ENCODE data around the gene CRACR2A.
A peak's percentile ranks its signal among the peaks of the same experiment; 100 is the strongest.

Gene CRACR2A, protein sequence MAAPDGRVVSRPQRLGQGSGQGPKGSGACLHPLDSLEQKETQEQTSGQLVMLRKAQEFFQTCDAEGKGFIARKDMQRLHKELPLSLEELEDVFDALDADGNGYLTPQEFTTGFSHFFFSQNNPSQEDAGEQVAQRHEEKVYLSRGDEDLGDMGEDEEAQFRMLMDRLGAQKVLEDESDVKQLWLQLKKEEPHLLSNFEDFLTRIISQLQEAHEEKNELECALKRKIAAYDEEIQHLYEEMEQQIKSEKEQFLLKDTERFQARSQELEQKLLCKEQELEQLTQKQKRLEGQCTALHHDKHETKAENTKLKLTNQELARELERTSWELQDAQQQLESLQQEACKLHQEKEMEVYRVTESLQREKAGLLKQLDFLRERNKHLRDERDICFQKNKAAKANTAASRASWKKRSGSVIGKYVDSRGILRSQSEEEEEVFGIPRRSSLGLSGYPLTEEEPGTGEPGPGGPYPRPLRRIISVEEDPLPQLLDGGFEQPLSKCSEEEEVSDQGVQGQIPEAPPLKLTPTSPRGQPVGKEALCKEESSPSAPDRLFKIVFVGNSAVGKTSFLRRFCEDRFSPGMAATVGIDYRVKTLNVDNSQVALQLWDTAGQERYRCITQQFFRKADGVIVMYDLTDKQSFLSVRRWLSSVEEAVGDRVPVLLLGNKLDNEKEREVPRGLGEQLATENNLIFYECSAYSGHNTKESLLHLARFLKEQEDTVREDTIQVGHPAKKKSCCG

GRCh38 chr12:3752741-3753486 lies at the start of gene CRACR2A:
Gene CRACR2A, minus strand, starts transcription at chr12:3753109. Its CDS starts 56,110 bp downstream, at chr12:3696999.
- no peak for DNase-seq

- DNase-seq: no peak
These were observed 44.7 kb upstream of the CRACR2A start for GRCh38 chr12:3797531-3798048.

DNA sequence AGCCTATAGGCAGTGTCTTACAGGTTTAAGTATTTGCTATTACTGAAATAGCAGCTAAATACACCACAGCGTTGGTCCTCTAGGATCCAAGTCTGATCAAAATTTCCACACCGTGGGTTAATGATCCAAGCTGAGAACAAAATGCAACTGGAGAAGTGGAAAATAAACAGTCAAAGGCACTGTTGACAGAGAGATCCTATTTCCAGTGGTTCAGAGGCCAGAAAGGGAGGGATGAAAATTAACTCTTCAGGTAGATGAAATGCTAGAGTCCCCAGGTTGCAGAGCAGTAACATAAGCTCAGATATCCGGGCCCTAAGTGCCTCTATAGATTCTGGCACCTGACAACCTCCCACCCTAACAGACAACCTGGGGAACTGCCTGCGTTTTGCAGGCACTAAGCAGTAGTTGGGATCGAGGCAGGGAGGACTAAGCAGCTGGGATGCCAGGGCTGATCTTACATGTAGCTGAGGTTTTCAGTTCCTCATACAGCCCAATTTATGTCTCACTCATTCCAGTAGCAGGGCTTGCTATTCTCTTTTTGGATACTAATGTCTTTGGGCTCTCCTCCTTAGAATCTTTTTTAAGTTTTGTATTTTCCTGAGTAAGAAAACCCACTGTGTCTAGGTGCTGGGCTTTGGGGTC lies 42.7 kb upstream of the CRACR2A start:
- peak; percentile 65 for DNase-seq

DNA sequence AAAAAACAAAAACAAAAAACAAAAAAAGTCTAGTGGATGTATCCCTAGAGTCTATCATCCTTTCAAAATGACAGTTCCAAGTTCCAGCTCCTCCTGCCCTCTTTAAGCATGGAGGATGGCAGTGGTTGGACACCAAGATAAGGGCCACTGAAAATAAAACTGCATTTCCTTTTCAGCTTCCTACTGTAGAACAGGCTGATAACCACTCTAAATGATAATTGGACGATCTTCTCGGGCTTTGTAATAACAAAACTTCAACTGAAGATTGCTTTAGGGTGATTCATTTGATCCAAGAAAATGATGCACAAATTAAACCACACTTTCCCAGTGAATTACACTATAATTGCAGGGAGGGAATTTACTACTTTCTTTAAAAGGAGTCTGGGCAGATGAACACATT lies 42.2 kb upstream of the CRACR2A start:
- peak; percentile 72 for DNase-seq

DNA sequence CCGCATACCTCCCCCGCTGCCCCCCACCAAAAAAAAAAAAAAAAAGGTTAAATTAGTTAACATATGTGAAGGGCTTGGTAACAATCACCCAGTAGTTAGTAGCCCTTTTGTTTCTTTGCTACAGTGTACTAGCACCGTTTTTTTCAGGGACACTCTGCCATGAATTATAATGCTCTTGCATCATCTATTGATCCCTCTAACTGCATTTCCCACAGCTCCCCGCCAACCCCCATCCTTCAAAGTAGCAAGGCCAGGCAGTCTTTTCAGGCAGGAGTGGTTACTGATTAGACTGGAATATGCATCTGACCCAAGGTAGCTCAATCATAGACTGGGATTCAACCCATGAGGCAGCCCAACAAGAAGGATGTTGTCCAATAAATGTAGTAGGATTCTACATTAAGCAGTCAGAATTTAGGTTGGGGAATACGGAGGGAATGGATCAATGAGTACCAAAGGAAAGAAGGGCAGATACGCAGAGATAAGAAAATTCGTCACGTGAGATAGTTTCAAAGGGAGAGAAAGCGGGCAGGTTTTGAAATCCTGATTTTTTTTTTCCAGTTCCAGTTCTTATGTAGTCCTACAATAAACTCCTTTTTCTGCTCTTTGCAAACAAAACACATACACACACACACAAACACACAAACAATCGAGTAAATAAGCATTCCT lies 39.8 kb upstream of the CRACR2A start:
- DNase-seq: no peak

- no peak for DNase-seq
These were observed 38.5 kb upstream of the CRACR2A start for GRCh38 chr12:3791256-3791874.

DNA sequence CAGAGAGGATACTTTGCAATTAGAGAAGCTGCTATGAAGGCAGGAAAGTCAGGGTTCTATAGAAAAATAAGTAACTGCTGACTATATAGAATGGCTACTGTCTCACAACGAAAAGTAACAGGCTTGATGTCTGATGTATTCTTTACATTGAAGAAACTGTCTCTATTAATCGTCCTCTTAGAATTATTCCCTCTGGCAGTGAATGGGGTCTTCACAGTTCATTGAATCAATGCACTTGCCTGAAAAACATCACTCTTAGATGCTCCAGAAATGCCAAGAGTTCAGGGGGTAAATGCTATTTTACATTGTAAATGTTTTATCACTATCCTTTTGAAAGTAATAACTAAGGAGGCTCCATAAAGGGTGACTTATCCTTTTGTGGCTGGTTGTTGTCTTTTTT lies 37.7 kb upstream of the CRACR2A start:
- DNase-seq: peak; percentile 63

GRCh38 chr12:3789838-3790237 lies 36.9 kb upstream of the CRACR2A start:
- no peak for DNase-seq

- DNase-seq: peak; percentile 27
These were observed 24.4 kb upstream of the CRACR2A start for GRCh38 chr12:3777206-3777809.

DNA sequence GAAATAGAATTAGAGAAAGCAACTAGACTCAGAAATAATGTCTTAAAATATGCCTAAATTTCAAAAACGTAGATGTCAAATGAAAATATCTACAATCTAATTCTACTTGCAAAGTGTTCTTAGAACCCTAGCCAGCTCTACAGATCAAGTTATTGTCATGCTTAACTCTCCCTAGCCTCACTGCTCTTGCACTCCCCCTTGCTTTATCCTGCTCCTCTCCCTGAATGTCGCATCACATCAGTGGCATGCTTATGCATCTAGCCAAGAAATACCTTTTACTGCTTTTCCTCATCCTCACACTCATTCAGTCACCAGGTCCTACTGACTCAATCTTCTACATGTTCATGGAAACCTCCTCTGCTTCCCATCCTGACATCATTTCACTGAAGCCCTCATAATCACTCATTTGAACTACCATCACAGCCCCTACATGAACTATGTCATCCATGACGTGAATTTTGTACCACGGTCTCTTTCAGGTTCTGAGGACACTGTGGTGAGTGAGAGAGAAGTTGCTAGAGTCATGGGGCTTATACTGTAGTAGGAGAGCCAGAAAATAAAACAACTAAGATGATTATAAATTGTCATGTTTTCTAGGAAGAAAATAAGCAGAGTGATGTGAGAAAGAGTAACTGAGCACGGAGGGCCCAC lies 22.6 kb upstream of the CRACR2A start:
- DNase-seq: no peak

DNA sequence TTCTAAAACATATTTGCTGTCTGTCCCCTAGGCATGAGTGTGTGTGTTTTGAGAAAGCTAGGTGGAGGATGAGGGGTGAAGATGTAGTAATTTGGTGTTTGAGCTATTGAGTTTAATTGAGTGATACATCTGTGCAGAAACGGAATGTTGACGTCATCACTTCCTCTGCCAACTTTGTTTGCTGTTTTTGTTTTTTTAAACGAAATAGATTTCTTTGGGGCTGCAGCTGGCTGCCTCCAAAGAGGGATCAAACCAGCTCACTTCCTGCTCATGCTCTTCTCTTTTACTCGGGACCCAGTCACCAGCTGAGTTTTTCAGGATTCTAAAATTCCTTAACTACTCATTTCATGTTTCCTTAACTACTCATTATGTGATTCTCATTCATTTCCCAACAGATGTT lies 19.5 kb upstream of the CRACR2A start:
- no peak for DNase-seq

DNA sequence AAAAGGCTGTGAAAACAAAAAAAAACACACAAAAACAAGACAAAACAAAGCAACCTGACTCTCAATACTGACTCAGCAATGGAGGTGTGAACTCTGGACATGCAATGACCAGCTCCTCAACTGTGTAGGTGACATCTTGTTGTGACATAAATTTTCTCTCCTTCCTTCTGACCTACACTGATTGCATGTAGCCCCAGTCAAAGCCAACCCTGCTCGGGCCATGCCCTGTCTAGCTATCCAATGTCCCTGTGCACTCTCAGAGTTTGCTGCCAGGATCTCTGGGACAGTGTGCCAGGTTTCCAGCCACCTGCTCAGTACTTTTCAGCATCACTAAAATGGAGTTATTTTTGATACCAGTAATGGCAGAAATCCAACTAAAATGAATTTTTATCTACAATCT lies 18.9 kb upstream of the CRACR2A start:
- no peak for DNase-seq

DNA sequence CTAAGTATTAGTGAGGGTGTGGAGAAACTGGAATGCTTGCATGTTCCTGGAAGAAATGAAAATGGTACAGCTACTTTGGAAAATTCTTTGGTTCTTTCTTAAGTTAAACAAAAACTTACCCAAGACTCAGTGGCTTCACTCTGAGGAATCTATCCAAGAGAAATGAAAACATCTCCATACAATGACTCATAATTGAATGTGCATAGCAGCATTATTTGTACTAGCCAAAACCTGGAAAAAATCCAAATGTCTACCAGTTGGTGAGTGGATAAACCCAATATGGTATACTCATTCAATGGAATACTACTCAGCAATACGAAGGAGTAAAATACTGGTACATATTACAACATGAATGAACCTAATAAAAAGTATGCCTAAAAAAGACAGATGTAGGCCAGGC lies 18.0 kb upstream of the CRACR2A start:
- no peak for DNase-seq

DNA sequence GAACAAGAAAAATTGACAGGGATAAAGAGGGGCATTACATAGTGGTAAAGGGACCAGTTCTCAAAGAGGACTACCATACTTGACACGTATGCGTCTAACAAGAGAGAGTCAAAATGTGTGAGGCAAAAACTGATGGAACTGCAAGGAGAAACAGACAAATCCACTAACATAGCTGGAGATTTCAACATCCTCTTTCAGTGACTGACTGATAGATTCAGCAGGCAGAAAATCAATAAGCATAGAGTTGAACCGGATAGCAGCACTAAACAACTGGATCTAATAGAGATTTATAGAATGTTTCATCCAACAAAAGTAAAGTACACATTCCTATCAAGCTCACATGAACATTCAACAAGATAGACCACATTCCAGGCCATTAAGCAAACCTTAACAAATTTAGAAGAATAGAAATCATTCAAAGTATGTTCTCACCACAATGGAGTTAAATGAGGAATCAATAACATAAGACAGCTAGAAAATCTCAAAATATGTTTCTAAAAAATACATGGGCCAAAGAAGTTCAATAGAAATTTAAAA lies 16.1 kb upstream of the CRACR2A start:
- no peak for DNase-seq

GRCh38 chr12:3761116-3761735 lies 8.3 kb upstream of the CRACR2A start:
- DNase-seq: no peak

- no peak for DNase-seq
These were observed 7.0 kb upstream of the CRACR2A start for GRCh38 chr12:3759878-3760277.

DNA sequence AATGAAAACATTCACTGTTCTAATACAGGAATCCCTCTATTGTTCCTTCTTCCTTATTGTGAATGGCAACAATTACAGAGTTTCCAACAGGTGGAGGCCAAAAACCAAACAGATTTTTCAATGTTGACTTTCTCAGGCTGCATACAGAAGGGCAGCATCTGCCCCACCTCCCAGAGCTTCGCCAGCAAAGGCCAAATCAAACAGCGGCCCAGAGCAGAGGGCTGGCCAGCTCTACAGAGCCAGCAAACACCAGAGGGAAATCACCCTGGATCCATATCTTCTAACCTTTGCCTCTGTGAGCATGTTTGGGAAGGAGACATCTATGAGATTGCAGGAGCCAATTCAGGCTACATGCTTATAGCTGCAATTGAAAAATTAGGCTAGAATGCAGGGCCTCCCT lies 4.4 kb upstream of the CRACR2A start:
- no peak for DNase-seq

DNA sequence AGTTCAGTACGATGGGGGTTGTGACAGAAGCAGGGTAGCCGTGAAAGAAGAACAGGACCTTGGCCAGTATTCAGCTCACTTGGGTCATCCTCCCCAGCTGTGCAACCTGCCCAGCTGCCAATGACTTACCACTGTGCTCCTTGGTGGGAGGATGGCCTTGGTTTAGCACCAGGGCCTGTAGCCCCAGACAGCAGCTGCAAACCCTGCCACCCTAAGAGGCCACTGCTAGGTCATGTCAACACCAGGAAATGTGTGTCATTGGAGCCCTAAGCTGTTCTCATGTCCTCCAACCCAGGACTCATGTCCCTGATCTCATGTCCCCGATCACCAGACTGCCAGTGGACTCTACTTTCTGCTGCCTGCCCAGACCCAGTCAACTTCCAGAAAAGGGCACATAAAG lies 3.0 kb upstream of the CRACR2A start:
- DNase-seq: no peak

GRCh38 chr12:3753544-3754284 lies 805 bp upstream of the CRACR2A start:
- DNase-seq: peak; percentile 3

All from NCI-H2227 treated with DMSO at 0.1 percent for 48 hours (cell line).